Measurements from ENCODE around the gene LLGL2.

DNA sequence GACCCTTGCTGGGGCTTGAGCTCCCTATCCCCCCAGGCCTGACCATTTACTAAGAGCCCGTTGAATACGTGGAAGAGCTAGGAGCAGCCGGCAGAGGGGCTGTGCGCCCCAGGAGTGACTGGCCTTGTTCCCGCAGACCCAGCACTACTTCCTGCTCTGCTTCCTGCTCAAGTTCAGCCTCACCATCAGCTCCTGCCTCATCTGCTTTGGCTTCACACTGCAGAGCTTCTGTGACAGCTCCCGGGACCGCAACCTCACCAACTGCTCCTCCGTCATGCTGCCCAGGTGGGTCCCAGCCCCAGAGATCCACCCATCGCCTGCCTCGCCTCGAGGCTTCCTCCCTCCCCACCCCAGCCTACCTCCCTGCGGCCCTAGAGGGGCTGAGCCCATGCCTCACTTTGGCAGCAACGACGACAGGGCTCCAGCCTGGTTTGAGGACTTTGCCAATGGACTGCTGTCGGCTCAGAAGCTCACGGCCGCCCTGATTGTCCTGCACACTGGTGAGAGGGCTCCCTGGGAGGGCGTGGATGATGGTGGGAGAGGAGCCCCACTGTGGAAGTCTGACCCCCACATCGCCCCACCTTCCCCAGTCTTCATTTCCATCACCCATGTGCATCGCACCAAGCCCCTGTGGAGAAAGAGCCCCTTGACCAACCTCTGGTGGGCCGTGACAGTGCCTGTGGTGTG lies 27.3 kb upstream of the LLGL2 start:
- TF ChIP-seq POLR2AphosphoS5 (IDR thresholded peaks at IDR 0.05), result no peak
- TF ChIP-seq, protein P1, sequence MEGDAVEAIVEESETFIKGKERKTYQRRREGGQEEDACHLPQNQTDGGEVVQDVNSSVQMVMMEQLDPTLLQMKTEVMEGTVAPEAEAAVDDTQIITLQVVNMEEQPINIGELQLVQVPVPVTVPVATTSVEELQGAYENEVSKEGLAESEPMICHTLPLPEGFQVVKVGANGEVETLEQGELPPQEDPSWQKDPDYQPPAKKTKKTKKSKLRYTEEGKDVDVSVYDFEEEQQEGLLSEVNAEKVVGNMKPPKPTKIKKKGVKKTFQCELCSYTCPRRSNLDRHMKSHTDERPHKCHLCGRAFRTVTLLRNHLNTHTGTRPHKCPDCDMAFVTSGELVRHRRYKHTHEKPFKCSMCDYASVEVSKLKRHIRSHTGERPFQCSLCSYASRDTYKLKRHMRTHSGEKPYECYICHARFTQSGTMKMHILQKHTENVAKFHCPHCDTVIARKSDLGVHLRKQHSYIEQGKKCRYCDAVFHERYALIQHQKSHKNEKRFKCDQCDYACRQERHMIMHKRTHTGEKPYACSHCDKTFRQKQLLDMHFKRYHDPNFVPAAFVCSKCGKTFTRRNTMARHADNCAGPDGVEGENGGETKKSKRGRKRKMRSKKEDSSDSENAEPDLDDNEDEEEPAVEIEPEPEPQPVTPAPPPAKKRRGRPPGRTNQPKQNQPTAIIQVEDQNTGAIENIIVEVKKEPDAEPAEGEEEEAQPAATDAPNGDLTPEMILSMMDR (IDR thresholded peaks at IDR 0.05), result no peak
- TF ChIP-seq EP300 (IDR thresholded peaks at IDR 0.05), result no peak
- no peak for TF ChIP-seq POLR2A (IDR thresholded peaks at IDR 0.05)

Data from upper lobe of left lung (tissue), 4 donors.